AG09309 (cell line): ENCODE data around the gene B9D2.

Source experiments
- DNase-seq: peaks from one replicate; pipeline ENCODE4 v3.0.0-alpha.2; 2010; ENCODE audit warnings: low read depth
- H3K4me3 ChIP-seq: 2 replicates; pipeline ENCODE4 v1.5.1; 2011; ENCODE audit warnings: mild to moderate bottlenecking, low read depth, low read length, moderate library complexity; ENCODE audit not compliant: control insufficient read depth
- CTCF ChIP-seq: IDR thresholded peaks from 2 replicates; pipeline ENCODE4 v1.5.1; 2011; ENCODE audit warnings: mild to moderate bottlenecking, low read depth, low read length, inconsistent platforms; ENCODE audit not compliant: insufficient read depth, control insufficient read depth; ENCODE audit errors: missing control alignments

The B9D2 gene

GRCh38 chr19:41327576-41328156 is 36.3 kb downstream of the B9D2 start:
- no peak for DNase-seq

GRCh38 chr19:41327076-41327575 is 36.8 kb downstream of the B9D2 start:
- TF ChIP-seq CTCF, result no peak
- DNase-seq, result no peak
- no peak overlapping the region; the same call in 1 of the 2 replicates for H3K4me3 ChIP-seq

More at GRCh38 chr19:41327576-41328156, 36.3 kb downstream of the B9D2 start:
- no peak overlapping the region; the same call in 1 of the 2 replicates for H3K4me3 ChIP-seq
- TF ChIP-seq CTCF, result no peak

GRCh38 chr19:41325947-41326706 is 37.8 kb downstream of the B9D2 start:
- H3K4me3 ChIP-seq, result no peak overlapping the region
- DNase-seq, result no peak
- TF ChIP-seq CTCF, result no peak

GRCh38 chr19:41325640-41325946 is 38.4 kb downstream of the B9D2 start:
- no peak overlapping the region for H3K4me3 ChIP-seq
- TF ChIP-seq CTCF, result no peak
- no peak for DNase-seq

- peak; percentile 66 for DNase-seq
- peak overlapping the region; percentile 7; the same call in 1 of the 2 replicates for H3K4me3 ChIP-seq
- TF ChIP-seq CTCF, result no peak
Measured at GRCh38 chr19:41324921-41325639, 38.9 kb downstream of the B9D2 start.

- DNase-seq, result no peak
- TF ChIP-seq CTCF, result no peak
- no peak overlapping the region for H3K4me3 ChIP-seq
Measured at GRCh38 chr19:41324231-41324702, 39.7 kb downstream of the B9D2 start.
